ENCODE measurements around the gene TDRD7. TPM values are rescaled to one million over a fixed set of nuclear protein-coding genes. Genes with fewer than 3 reads are reported as not detected.

Gene TDRD7
- total and polyA plus RNA-seq, 2 of the 13 experiments (the other 11 are each of a cell fraction or from before 2014, with no cell fraction given): 9.8 to 15.5 TPM

DNA sequence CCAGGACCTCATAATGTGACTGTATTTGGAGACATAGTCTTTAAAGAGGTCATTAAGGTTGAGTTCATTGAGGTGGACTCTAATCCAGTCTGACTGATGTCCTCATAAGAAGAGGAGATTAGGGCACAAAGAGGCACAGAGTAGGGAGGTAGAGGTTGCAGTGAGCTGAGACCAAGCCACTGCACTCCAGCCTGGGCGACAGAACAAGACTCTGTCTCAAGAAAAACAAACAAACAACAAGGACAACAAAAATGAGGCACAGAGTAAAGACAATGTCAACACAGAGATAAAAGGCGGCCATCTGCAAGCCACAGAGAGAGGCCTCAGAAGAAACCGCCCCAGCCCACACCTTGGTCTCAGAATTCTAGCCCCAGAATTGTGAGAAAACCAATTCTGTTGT is 17.0 kb upstream of the TDRD7 start (continued):
- TF ChIP-seq, protein P1, sequence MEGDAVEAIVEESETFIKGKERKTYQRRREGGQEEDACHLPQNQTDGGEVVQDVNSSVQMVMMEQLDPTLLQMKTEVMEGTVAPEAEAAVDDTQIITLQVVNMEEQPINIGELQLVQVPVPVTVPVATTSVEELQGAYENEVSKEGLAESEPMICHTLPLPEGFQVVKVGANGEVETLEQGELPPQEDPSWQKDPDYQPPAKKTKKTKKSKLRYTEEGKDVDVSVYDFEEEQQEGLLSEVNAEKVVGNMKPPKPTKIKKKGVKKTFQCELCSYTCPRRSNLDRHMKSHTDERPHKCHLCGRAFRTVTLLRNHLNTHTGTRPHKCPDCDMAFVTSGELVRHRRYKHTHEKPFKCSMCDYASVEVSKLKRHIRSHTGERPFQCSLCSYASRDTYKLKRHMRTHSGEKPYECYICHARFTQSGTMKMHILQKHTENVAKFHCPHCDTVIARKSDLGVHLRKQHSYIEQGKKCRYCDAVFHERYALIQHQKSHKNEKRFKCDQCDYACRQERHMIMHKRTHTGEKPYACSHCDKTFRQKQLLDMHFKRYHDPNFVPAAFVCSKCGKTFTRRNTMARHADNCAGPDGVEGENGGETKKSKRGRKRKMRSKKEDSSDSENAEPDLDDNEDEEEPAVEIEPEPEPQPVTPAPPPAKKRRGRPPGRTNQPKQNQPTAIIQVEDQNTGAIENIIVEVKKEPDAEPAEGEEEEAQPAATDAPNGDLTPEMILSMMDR (CRISPR knock-in tag; IDR thresholded peaks at IDR 0.05): no peak
- peak; percentile 37 for TF ChIP-seq BHLHE40 (IDR thresholded peaks at IDR 0.05; ENCODE audit: low read length)
- TF ChIP-seq CBX5 (CRISPR knock-in tag; IDR thresholded peaks at IDR 0.05; ENCODE audit: borderline replicate concordance): 0 out of 2 replicates have a peak, but pooled peaks have one; percentile 65
- TF ChIP-seq, protein P2, sequence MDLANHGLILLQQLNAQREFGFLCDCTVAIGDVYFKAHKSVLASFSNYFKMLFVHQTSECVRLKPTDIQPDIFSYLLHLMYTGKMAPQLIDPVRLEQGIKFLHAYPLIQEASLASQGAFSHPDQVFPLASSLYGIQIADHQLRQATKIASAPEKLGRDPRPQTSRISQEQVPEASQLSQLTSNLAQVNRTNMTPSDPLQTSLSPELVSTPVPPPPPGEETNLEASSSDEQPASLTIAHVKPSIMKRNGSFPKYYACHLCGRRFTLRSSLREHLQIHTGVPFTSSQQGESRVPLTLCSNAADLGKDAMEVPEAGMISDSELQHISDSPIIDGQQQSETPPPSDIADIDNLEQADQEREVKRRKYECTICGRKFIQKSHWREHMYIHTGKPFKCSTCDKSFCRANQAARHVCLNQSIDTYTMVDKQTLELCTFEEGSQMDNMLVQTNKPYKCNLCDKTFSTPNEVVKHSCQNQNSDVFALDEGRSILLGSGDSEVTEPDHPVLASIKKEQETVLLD (CRISPR knock-in tag; IDR thresholded peaks at IDR 0.05; ENCODE audit: low read depth): no peak
- no peak for TF ChIP-seq SPEN (CRISPR knock-in tag; IDR thresholded peaks at IDR 0.05; ENCODE audit: low read depth)
- TF ChIP-seq ZMAT3 (CRISPR knock-in tag; conservative IDR thresholded peaks at IDR 0.05): 0 out of 2 replicates have a peak, but pooled peaks have one; percentile 35
- TF ChIP-seq ZNF569 (CRISPR knock-in tag; IDR thresholded peaks at IDR 0.05; ENCODE audit: borderline replicate concordance): no peak
- no peak for TF ChIP-seq PCBP1 (IDR thresholded peaks at IDR 0.05; ENCODE audit: borderline replicate concordance, low read depth, low read length)
- TF ChIP-seq ZNF350 (CRISPR knock-in tag; IDR thresholded peaks at IDR 0.05; ENCODE audit: borderline replicate concordance, low read depth): peak; percentile 51; the same call in 1 of the 2 replicates
- TF ChIP-seq, protein P3, sequence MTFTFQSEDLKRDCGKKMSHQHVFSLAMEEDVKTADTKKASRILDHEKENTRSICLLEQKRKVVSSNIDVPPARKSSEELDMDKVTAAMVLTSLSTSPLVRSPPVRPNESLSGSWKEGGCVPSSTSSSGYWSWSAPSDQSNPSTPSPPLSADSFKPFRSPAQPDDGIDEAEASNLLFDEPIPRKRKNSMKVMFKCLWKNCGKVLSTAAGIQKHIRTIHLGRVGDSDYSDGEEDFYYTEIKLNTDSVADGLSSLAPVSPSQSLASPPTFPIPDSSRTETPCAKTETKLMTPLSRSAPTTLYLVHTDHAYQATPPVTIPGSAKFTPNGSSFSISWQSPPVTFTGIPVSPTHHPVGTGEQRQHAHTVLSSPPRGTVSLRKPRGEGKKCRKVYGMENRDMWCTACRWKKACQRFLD (CRISPR knock-in tag; IDR thresholded peaks at IDR 0.05; ENCODE audit: borderline replicate concordance): no peak
- peak; percentile 71 for TF ChIP-seq RXRB (CRISPR knock-in tag; IDR thresholded peaks at IDR 0.05; ENCODE audit: borderline replicate concordance)
- TF ChIP-seq FOXA3 (CRISPR knock-in tag; IDR thresholded peaks at IDR 0.05): peak; percentile 91
- TF ChIP-seq, protein P4, sequence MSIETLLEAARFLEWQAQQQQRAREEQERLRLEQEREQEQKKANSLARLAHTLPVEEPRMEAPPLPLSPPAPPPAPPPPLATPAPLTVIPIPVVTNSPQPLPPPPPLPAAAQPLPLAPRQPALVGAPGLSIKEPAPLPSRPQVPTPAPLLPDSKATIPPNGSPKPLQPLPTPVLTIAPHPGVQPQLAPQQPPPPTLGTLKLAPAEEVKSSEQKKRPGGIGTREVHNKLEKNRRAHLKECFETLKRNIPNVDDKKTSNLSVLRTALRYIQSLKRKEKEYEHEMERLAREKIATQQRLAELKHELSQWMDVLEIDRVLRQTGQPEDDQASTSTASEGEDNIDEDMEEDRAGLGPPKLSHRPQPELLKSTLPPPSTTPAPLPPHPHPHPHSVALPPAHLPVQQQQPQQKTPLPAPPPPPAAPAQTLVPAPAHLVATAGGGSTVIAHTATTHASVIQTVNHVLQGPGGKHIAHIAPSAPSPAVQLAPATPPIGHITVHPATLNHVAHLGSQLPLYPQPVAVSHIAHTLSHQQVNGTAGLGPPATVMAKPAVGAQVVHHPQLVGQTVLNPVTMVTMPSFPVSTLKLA (IDR thresholded peaks at IDR 0.05): no peak
- TF ChIP-seq, protein P5, sequence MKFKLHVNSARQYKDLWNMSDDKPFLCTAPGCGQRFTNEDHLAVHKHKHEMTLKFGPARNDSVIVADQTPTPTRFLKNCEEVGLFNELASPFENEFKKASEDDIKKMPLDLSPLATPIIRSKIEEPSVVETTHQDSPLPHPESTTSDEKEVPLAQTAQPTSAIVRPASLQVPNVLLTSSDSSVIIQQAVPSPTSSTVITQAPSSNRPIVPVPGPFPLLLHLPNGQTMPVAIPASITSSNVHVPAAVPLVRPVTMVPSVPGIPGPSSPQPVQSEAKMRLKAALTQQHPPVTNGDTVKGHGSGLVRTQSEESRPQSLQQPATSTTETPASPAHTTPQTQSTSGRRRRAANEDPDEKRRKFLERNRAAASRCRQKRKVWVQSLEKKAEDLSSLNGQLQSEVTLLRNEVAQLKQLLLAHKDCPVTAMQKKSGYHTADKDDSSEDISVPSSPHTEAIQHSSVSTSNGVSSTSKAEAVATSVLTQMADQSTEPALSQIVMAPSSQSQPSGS (CRISPR knock-in tag; IDR thresholded peaks at IDR 0.05): peak; percentile 47; the same call in 1 of the 2 replicates
- TF ChIP-seq ZNF792 (CRISPR knock-in tag; IDR thresholded peaks at IDR 0.05): no peak
- TF ChIP-seq ZZZ3 (CRISPR knock-in tag; IDR thresholded peaks at IDR 0.05; ENCODE audit: borderline replicate concordance): no peak
- peak; percentile 52; the same call in 1 of the 2 replicates for TF ChIP-seq PPARG (CRISPR knock-in tag; conservative IDR thresholded peaks at IDR 0.05)
- TF ChIP-seq ZNF550 (CRISPR knock-in tag; IDR thresholded peaks at IDR 0.05; ENCODE audit: borderline replicate concordance): no peak
- TF ChIP-seq, protein P6, sequence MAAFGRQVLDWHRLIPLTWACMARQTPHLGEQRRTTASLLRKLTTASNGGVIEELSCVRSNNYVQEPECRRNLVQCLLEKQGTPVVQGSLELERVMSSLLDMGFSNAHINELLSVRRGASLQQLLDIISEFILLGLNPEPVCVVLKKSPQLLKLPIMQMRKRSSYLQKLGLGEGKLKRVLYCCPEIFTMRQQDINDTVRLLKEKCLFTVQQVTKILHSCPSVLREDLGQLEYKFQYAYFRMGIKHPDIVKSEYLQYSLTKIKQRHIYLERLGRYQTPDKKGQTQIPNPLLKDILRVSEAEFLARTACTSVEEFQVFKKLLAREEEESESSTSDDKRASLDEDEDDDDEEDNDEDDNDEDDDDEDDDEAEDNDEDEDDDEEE (CRISPR knock-in tag; IDR thresholded peaks at IDR 0.05): no peak
- no peak for TF ChIP-seq AHR (CRISPR knock-in tag; IDR thresholded peaks at IDR 0.05)
- no peak for TF ChIP-seq PLRG1 (conservative IDR thresholded peaks at IDR 0.05)
- no peak for TF ChIP-seq ZEB1 (IDR thresholded peaks at IDR 0.05; ENCODE audit: insufficient replicate concordance, low read depth)
- TF ChIP-seq ZNF496 (CRISPR knock-in tag; IDR thresholded peaks at IDR 0.05; ENCODE audit: insufficient replicate concordance): no peak

All from HepG2 (cell line).